ENCODE results near the gene PACSIN2. TPM values are rescaled to one million over a fixed set of nuclear protein-coding genes. Genes with fewer than 3 reads are reported as not detected.
"Not testable (repeated sequence)": the region's sequence is repeated elsewhere in the genome, so short reads cannot be mapped to it uniquely, and the experiment has no call there.

PACSIN2 gene
- total RNA-seq, 2 donors from 2014 or later = 78.0 to 87.1 TPM

- H3K4me1 ChIP-seq (replicated peaks) = peaks cover 27% of the 10 kb centered on the region
- intact Hi-C loops (cut with DNase I) = loop anchor here (5.0 kb wide), 1 partner anchor 98 kb away; no protein-coding TSS in a partner anchor
- no peak for TF ChIP-seq POLR2A (IDR thresholded peaks at IDR 0.05)
- TF ChIP-seq POLR2AphosphoS5 (IDR thresholded peaks at IDR 0.05) = no peak
- no peak for TF ChIP-seq CTCF (IDR thresholded peaks at IDR 0.05)
- DNase-seq (ENCODE audit: low spot score) = no peak
- 33% methylated on average over 6 of the region's 6 CpGs for WGBS
- H3K9me3 ChIP-seq = no peaks in the 10 kb centered on the region
- no peak overlapping the region for H3K4me3 ChIP-seq
- no peak overlapping the region for H3K27ac ChIP-seq
- H3K27me3 ChIP-seq (replicated peaks; ENCODE audit: insufficient read depth) = no peaks in the 10 kb centered on the region
- H3K36me3 ChIP-seq = no peaks in the 10 kb centered on the region
Observed at GRCh38 chr22:42964994-42965699, 49.8 kb downstream of the PACSIN2 start.

- Histone ChIP-seq H3K9me3 (no peaks in the 10 kb centered on the region), H3K27me3 (replicated peaks; ENCODE audit: insufficient read depth) (no peaks in the 10 kb centered on the region), H3K36me3 (no peaks in the 10 kb centered on the region), H3K4me1 (replicated peaks) (peaks cover 37% of the 10 kb centered on the region), H3K27ac (peak overlapping the region; percentile 68 to 76), H3K4me3 (no peak overlapping the region)
- DNase-seq (ENCODE audit: low spot score) = no peak
- WGBS = 76% methylated on average over 9 of the region's 9 CpGs
- intact Hi-C loops (cut with DNase I) = no loop called here
- TF ChIP-seq CTCF (IDR thresholded peaks at IDR 0.05) (no peak), POLR2A (IDR thresholded peaks at IDR 0.05) (no peak), POLR2AphosphoS5 (IDR thresholded peaks at IDR 0.05) (no peak)
Observed at GRCh38 chr22:42963231-42963595, 51.7 kb downstream of the PACSIN2 start.

GRCh38 chr22:42962295-42963230 lies 52.4 kb downstream of the PACSIN2 start:
- 47% methylated on average over 9 of the region's 9 CpGs for WGBS

GRCh38 chr22:42961810-42962209 lies 53.1 kb downstream of the PACSIN2 start:
- Histone ChIP-seq H3K36me3 (no peaks in the 10 kb centered on the region), H3K9me3 (no peaks in the 10 kb centered on the region), H3K27me3 (replicated peaks; ENCODE audit: insufficient read depth) (no peaks in the 10 kb centered on the region), H3K4me1 (replicated peaks) (peaks cover 37% of the 10 kb centered on the region), H3K4me3 (no peak overlapping the region), H3K27ac (peak overlapping the region; percentile 68 to 76)
- TF ChIP-seq POLR2AphosphoS5 (IDR thresholded peaks at IDR 0.05) (no peak), POLR2A (IDR thresholded peaks at IDR 0.05) (no peak), CTCF (IDR thresholded peaks at IDR 0.05) (no peak)
- intact Hi-C loops (cut with DNase I) = no loop called here
- 73% methylated on average over 6 of the region's 6 CpGs for WGBS
- no peak for DNase-seq (ENCODE audit: low spot score)

More at GRCh38 chr22:42962295-42963230, 52.4 kb downstream of the PACSIN2 start:
- peak; percentile 34 for DNase-seq (ENCODE audit: low spot score)
- Histone ChIP-seq H3K36me3 (no peaks in the 10 kb centered on the region), H3K4me3 (no peak overlapping the region), H3K27me3 (replicated peaks; ENCODE audit: insufficient read depth) (no peaks in the 10 kb centered on the region), H3K9me3 (no peaks in the 10 kb centered on the region), H3K4me1 (replicated peaks) (peaks cover 37% of the 10 kb centered on the region), H3K27ac (peak overlapping the region; percentile 68 to 76)
- TF ChIP-seq POLR2AphosphoS5 (IDR thresholded peaks at IDR 0.05) = no peak
- no peak for TF ChIP-seq POLR2A (IDR thresholded peaks at IDR 0.05)
- no peak for TF ChIP-seq CTCF (IDR thresholded peaks at IDR 0.05)
- intact Hi-C loops (cut with DNase I) = no loop called here

- peaks cover 37% of the 10 kb centered on the region for H3K4me1 ChIP-seq (replicated peaks)
- intact Hi-C loops (cut with DNase I); H3K27me3 ChIP-seq (replicated peaks; ENCODE audit: insufficient read depth); H3K4me3 ChIP-seq; H3K36me3 ChIP-seq; DNase-seq (ENCODE audit: low spot score); H3K9me3 ChIP-seq: not testable (repeated sequence)
- peak overlapping the region; percentile 68 to 76 for H3K27ac ChIP-seq
- 88% methylated on average over 3 of the region's 3 CpGs for WGBS
Observed at GRCh38 chr22:42961400-42961690, 53.6 kb downstream of the PACSIN2 start.
